ENCODE measurements around the gene NOTCH3. TPM values are rescaled to one million over a fixed set of nuclear protein-coding genes. Genes with fewer than 3 reads are reported as not detected.

The NOTCH3 gene
- total and polyA plus RNA-seq, 2 of the 8 experiments (the other 6 are each of a cell fraction or from before 2014, with no cell fraction given), result 37.5 to 107 TPM

DNA sequence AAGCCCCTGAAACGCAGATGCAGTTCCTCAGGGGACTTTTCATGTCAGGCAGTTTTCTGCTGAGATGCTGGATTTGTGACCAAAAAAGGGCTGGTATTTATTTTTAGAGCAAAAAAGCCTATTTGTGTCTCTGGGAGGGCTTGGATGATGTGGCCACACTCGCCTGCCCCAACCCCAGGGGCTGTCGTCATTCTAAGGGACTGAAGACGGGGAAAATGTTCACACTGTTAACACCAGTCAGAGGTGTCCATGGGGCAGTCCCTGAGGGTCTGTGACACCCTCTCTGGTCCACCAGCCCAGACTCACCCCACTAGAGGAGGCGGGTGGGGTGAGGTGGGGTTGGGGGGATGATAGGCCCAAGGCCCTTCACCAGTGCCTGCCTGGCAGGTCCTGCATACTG is 47.3 kb upstream of the NOTCH3 start:
- 90% methylated on average over 5 of the region's 5 CpGs; no CpG with 5 or more reads in 1 of the 2 experiments for WGBS, 2 experiments (ENCODE audit: extremely low coverage in 1 of 2, insufficient coverage in 1 of 2, insufficient read length in 1 of 2, insufficient replicate concordance in 2 of 2, low coverage in 1 of 2, low lambda C conversion rate in 2 of 2, missing lambda C conversion rate in 1 of 2)
- Histone ChIP-seq H2BK120ac (replicated peaks; ENCODE audit: low read depth, low read length) (no peak overlapping the region), H3K27ac (ENCODE audit: low read depth, low read length) (no peak overlapping the region), H2AK5ac (ENCODE audit: low read depth, low read length) (no peak overlapping the region), H4K5ac (ENCODE audit: insufficient read length, low read depth, low read length) (no peak overlapping the region), H4K8ac (ENCODE audit: extremely low read depth, insufficient read depth, low read length) (no peak overlapping the region; the same call in 1 of the 2 replicates), H3K4ac (replicated peaks; ENCODE audit: insufficient read length, low read depth, low read length) (no peak overlapping the region), H2AFZ (ENCODE audit: low read length) (no peak overlapping the region), H3K23me2 (ENCODE audit: low read depth, low read length) (no peaks in the 10 kb centered on the region), H3K9ac (replicated peaks in 1 of 4; ENCODE audit: extremely low read depth in 1 of 4, low read depth in 3 of 4, low read length in 3 of 4) (no peak overlapping the region), H3K4me2 (ENCODE audit: insufficient read depth in 1 of 2, low read depth in 2 of 2, low read length in 2 of 2) (no peak overlapping the region), H3K36me3 (ENCODE audit: control insufficient read depth in 2 of 4, insufficient read depth in 4 of 4, low read length in 3 of 4) (peaks cover 9 to 46% (median 25%) of the 10 kb centered on the region in 4 experiments; a peak in 6 of 8 replicates), H3K4me1 (replicated peaks in 1 of 4; ENCODE audit: control insufficient read depth in 3 of 4, insufficient read depth in 4 of 4, low read length in 3 of 4) (peaks cover 0 to 15% (median 4%) of the 10 kb centered on the region in 4 experiments; a peak in 5 of 7 replicates), H4K91ac (replicated peaks; ENCODE audit: insufficient read length, low read length) (no peak overlapping the region), H2BK15ac (ENCODE audit: low read length) (no peak overlapping the region), H2BK20ac (ENCODE audit: low read length) (no peak overlapping the region), H3K4me3 (ENCODE audit: extremely low read depth in 1 of 4, insufficient read depth in 2 of 4, low read depth in 3 of 4, low read length in 4 of 4) (no peak overlapping the region), H2BK5ac (ENCODE audit: low read depth, low read length) (no peak overlapping the region), H3K9me3 (ENCODE audit: insufficient read depth in 2 of 2, low read depth in 1 of 2, low read length in 1 of 2) (no peaks in the 10 kb centered on the region), H3K18ac (ENCODE audit: extremely low read depth, low read length) (no peak overlapping the region), H3K79me1 (ENCODE audit: low read depth, low read length) (peaks cover 24% of the 10 kb centered on the region), H3K23ac (ENCODE audit: insufficient read length) (no peak overlapping the region), H3K79me2 (ENCODE audit: control insufficient read depth in 1 of 2, insufficient read depth in 2 of 2, low read length in 2 of 2) (peaks cover 0 to 11% of the 10 kb centered on the region in 2 experiments; a peak in 2 of 4 replicates), H3K27me3 (replicated peaks in 1 of 4; ENCODE audit: control insufficient read depth in 3 of 4, extremely low read depth in 1 of 4, insufficient read depth in 3 of 4, low read length in 3 of 4) (no peaks in the 10 kb centered on the region), H3K14ac (ENCODE audit: insufficient read length) (no peak overlapping the region), H4K20me1 (replicated peaks in 1 of 2; ENCODE audit: control insufficient read depth in 1 of 2, insufficient read depth in 2 of 2, low read length in 2 of 2) (peaks cover 30 to 37% of the 10 kb centered on the region in 2 experiments), H3K56ac (replicated peaks; ENCODE audit: insufficient read length, low read depth, low read length) (no peak overlapping the region), H2BK12ac (ENCODE audit: low read depth, low read length) (no peak overlapping the region)
- CTCF ChIA-PET (ENCODE audit: partially characterized antibody), result interaction anchor here (0.8 to 4.9 kb wide), 5 partner anchors 9 to 95 kb away, joined by 3 to 49 read pairs (median 3); partner anchors contain the start of gene EPHX3
- TF ChIP-seq SIRT6 (IDR thresholded peaks at IDR 0.05; ENCODE audit: low read length) (no peak), MAFK (IDR thresholded peaks at IDR 0.05; ENCODE audit: low read depth, low read length) (no peak), BRCA1 (IDR thresholded peaks at IDR 0.05; ENCODE audit: low read depth, low read length) (no peak), SP1 (IDR thresholded peaks at IDR 0.05; ENCODE audit: low read depth, low read length) (no peak)
- POLR2A ChIA-PET (ENCODE audit: partially characterized antibody), result interaction anchor here (5.0 kb wide), 1 partner anchor 9 kb away, joined by 21 read pairs; no protein-coding TSS in a partner anchor
- DNase-seq (ENCODE audit: low read depth in 1 of 2, low spot score in 2 of 2), result no peak
- FAIRE-seq, result no peak

Data from H1 (cell line).